ENCODE results near the gene SH2D1B. TPM values are rescaled to one million over a fixed set of nuclear protein-coding genes. Genes with fewer than 3 reads are reported as not detected.
"Not testable (repeated sequence)": the region's sequence is repeated elsewhere in the genome, so short reads cannot be mapped to it uniquely, and the experiment has no call there.

SH2D1B gene
- total and polyA plus RNA-seq, 8 donors = 0.25 to 1.2 (median 0.72) TPM

DNA sequence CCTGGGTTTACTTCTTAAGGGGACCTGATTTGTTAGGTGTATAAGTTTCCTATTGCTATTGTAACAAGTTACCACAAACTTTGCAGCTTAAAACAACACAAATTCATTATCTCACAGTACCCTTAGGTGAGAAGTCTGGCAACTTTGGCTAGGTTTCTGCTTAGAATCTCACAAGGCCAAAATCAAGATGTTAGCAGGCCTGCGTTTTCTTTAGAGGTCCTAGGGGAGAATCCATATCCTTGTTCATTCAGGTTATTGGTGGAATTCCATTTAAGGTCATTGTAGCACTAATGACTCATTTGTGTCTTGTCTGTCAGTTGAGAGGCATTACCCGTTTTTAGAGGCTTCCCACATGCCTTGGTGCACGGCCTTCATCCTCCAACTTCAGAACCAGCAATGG lies 8.2 kb upstream of the SH2D1B start:
- TF ChIP-seq, protein P1, sequence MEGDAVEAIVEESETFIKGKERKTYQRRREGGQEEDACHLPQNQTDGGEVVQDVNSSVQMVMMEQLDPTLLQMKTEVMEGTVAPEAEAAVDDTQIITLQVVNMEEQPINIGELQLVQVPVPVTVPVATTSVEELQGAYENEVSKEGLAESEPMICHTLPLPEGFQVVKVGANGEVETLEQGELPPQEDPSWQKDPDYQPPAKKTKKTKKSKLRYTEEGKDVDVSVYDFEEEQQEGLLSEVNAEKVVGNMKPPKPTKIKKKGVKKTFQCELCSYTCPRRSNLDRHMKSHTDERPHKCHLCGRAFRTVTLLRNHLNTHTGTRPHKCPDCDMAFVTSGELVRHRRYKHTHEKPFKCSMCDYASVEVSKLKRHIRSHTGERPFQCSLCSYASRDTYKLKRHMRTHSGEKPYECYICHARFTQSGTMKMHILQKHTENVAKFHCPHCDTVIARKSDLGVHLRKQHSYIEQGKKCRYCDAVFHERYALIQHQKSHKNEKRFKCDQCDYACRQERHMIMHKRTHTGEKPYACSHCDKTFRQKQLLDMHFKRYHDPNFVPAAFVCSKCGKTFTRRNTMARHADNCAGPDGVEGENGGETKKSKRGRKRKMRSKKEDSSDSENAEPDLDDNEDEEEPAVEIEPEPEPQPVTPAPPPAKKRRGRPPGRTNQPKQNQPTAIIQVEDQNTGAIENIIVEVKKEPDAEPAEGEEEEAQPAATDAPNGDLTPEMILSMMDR (IDR thresholded peaks at IDR 0.05) = no peak
- intact Hi-C loops (cut with DNase I) = no loop called here
- no peak for ATAC-seq

DNA sequence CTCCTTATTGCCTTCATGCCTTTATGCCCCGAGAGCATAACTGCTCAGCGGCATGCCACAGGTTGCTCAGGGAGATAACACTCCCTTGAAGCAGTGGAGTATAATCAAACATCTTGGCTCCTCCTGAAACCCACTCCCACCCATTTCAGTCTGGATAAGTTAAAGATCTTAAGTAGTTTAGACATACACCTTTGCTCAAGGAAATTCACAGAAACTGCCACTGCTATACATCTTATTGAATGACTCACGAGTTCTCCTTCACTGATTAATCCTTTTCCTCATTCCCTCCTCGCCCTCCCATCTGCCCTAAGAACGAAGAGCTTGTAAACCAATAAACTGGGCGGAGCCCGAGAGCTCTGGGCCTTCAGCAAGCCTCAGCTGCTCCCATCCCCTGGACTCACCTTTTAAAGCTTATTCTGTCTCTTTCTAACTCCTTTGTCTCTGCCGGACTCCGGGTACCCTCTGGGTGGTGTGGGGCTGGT lies 7.6 kb upstream of the SH2D1B start:
- H3K9me3 ChIP-seq; H3K27me3 ChIP-seq; H3K36me3 ChIP-seq; DNase-seq; H3K4me3 ChIP-seq; intact Hi-C loops (cut with DNase I); ATAC-seq; H3K27ac ChIP-seq: not testable (repeated sequence)
- H3K4me1 ChIP-seq = peaks cover 0 to 14% of the 10 kb centered on the region in 2 donors

More for the DNA sequence above, 8.2 kb upstream of the SH2D1B start:
- H3K4me1 ChIP-seq = peaks cover 0 to 14% of the 10 kb centered on the region in 2 donors
- H3K36me3 ChIP-seq = no peaks in the 10 kb centered on the region
- H3K27me3 ChIP-seq = no peaks in the 10 kb centered on the region
- H3K4me3 ChIP-seq = no peak overlapping the region
- no peak for DNase-seq
- H3K9me3 ChIP-seq = no peaks in the 10 kb centered on the region
- no peak overlapping the region for H3K27ac ChIP-seq

DNA sequence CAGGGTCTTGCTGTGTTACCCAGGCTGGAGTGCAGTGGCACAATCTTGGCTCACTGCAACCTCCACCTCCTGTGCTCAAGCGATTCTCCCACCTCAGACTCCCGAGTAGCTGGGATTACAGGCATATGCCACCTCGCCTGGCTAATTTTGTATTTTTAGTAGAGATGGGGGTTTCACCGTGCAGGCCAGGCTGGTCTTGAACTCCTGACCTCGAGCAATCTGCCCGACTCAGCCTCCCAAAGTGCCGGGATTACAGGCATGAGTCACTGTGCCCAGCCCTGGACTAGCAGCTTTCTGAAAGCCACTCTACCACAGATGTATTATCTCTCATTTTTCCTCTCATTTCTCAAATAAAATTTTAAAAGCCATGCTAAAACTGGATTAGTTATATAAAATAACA lies 6.6 kb upstream of the SH2D1B start:
- DNase-seq; intact Hi-C loops (cut with DNase I); H3K27me3 ChIP-seq; H3K9me3 ChIP-seq; H3K36me3 ChIP-seq; H3K27ac ChIP-seq; H3K4me3 ChIP-seq; ATAC-seq: not testable (repeated sequence)
- peaks cover 0 to 11% of the 10 kb centered on the region in 2 donors for H3K4me1 ChIP-seq

DNA sequence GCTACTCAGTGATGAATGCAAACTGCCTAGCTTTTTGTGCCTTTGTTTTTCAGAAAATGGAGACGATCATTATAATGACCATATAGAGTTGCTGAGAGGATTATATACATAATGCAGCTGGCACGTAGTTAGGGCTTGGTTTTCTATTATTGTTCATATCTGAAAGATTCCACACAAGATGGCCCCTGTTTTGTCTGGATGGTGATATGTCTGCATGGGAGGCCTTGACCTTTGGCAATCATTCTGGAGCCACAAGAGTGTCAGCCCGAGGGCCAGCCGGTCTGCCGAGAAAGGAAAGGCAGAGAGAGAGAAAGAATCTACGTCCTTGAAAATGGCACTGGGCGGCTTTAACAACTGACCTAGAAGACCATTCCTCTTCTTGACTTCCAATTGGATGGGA lies 5.7 kb upstream of the SH2D1B start:
- TF ChIP-seq, protein P1 (IDR thresholded peaks at IDR 0.05) = no peak
- no peaks in the 10 kb centered on the region for H3K27me3 ChIP-seq
- no peaks in the 10 kb centered on the region for H3K36me3 ChIP-seq
- no peak for ATAC-seq
- peaks cover 0 to 1% of the 10 kb centered on the region in 2 donors for H3K4me1 ChIP-seq
- no peaks in the 10 kb centered on the region for H3K9me3 ChIP-seq
- intact Hi-C loops (cut with DNase I) = no loop called here
- H3K4me3 ChIP-seq = no peak overlapping the region
- no peak overlapping the region for H3K27ac ChIP-seq
- DNase-seq = no peak

DNA sequence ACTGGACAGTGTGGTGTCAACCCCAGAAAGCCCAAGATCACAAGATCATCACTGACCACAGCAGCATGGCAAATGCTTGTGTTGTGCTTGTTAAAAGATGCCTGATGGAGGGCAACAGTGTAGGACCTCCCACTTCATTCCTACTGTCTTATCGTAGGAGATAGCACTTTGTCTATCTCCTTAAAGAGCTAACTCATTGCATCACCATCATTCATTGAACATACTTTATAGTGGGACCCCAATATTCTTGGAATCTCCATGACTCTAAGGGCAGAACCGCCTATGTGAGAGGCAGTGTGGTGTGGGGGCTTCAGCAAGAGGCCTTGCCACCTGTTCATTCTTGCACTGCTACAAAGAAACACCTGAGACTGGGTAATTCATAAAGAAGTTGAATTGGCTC lies 5.0 kb upstream of the SH2D1B start:
- Histone ChIP-seq H3K36me3 (no peaks in the 10 kb centered on the region), H3K27ac (no peak overlapping the region), H3K9me3 (no peaks in the 10 kb centered on the region), H3K4me1 (no peaks in the 10 kb centered on the region), H3K27me3 (no peaks in the 10 kb centered on the region), H3K4me3 (no peak overlapping the region)
- ATAC-seq (no peak), DNase-seq (no peak)
- intact Hi-C loops (cut with DNase I) = no loop called here
- TF ChIP-seq, protein P1 (IDR thresholded peaks at IDR 0.05) = no peak

DNA sequence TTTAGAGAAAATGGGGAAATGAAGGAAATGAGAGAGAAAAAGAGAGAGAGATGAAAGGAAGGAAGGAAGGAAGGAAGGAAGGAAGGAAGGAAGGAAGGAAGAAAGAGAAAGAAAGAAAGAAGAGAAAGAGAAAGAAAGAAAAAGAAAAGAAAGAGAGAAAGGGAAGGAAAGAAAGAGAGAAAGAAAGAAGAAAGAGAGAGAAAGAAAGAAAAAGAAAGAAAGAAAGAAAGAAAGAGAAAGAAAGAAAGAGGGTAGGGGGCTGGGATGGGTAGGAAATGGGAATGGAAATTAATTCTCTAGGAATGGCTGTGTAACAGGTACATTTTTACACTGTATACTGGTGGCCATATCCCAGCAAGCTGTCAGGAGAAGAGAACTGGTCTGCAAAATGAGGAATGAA lies 4.3 kb upstream of the SH2D1B start:
- intact Hi-C loops (cut with DNase I) = no loop called here
- Histone ChIP-seq H3K36me3 (no peaks in the 10 kb centered on the region), H3K4me3 (no peak overlapping the region), H3K4me1 (no peaks in the 10 kb centered on the region), H3K27ac (no peak overlapping the region), H3K9me3 (no peaks in the 10 kb centered on the region), H3K27me3 (no peaks in the 10 kb centered on the region)
- DNase-seq (no peak), ATAC-seq (no peak)
- TF ChIP-seq, protein P1 (IDR thresholded peaks at IDR 0.05) = no peak
